Mesothelial cell of epicardium (in vitro differentiated cells): Measurements from ENCODE around the gene HDAC3. TPM values are rescaled to one million over a fixed set of nuclear protein-coding genes. Genes with fewer than 3 reads are reported as not detected.

Experiments
- DNase-seq, 2 experiments: peaks; one replicate each; pipeline ENCODE4 v3.0.0; 2021; ENCODE audit warnings: low spot score in 2 of 2; ENCODE audit not compliant: unreplicated experiment in 2 of 2
- H3K27ac Mint-ChIP-seq: 2 replicates; pipeline ENCODE4 v1.8.0; 2021; ENCODE audit warnings: mixed read lengths
- H3K27me3 Mint-ChIP-seq: 2 replicates; pipeline ENCODE4 v1.8.0; 2021; ENCODE audit warnings: low read depth, mixed read lengths
- H3K36me3 Mint-ChIP-seq: 2 replicates; pipeline ENCODE4 v1.8.0; 2021; ENCODE audit warnings: mixed read lengths
- H3K4me1 Mint-ChIP-seq: 2 replicates; pipeline ENCODE4 v1.8.0; 2021; ENCODE audit warnings: mixed read lengths
- H3K4me3 Mint-ChIP-seq: 2 replicates; pipeline ENCODE4 v1.8.0; 2021; ENCODE audit warnings: mild to moderate bottlenecking, moderate library complexity, mixed read lengths
- H3K9me3 Mint-ChIP-seq: 2 replicates; pipeline ENCODE4 v1.8.0; 2021; ENCODE audit warnings: mixed read lengths
- CTCF ChIP-seq: fragments of 200-600 bp; sonication (generic); IDR thresholded peaks from one replicate; pipeline ENCODE4 v1.5.0; 2021; ENCODE audit warnings: antibody characterized with exemption; ENCODE audit not compliant: unreplicated experiment
- total RNA-seq: library from RNA; stranded (reverse); gene quantifications from 3 replicates; pipeline ENCODE4 v1.2.1, GENCODE V29; 2021

The HDAC3 gene
- total RNA-seq, 1 donor from 2014 or later: 108 TPM

GRCh38 chr5:141586246-141586645 is 50.4 kb downstream of the HDAC3 start:
- no peaks in the 10 kb centered on the region for H3K4me1 Mint-ChIP-seq
- DNase-seq: no peak
- H3K9me3 Mint-ChIP-seq: no peaks in the 10 kb centered on the region
- H3K27me3 Mint-ChIP-seq: no peaks in the 10 kb centered on the region
- H3K36me3 Mint-ChIP-seq: peaks cover 13% of the 10 kb centered on the region
- H3K27ac Mint-ChIP-seq: no peak overlapping the region
- H3K4me3 Mint-ChIP-seq: no peak overlapping the region
- TF ChIP-seq CTCF: no peak

GRCh38 chr5:141585594-141585993 is 51.1 kb downstream of the HDAC3 start:
- H3K4me1 Mint-ChIP-seq: no peaks in the 10 kb centered on the region
- H3K4me3 Mint-ChIP-seq: no peak overlapping the region
- peaks cover 14% of the 10 kb centered on the region for H3K36me3 Mint-ChIP-seq
- DNase-seq: no peak
- no peaks in the 10 kb centered on the region for H3K27me3 Mint-ChIP-seq
- no peak overlapping the region for H3K27ac Mint-ChIP-seq
- H3K9me3 Mint-ChIP-seq: no peaks in the 10 kb centered on the region
- no peak for TF ChIP-seq CTCF

GRCh38 chr5:141574122-141574510 is 62.5 kb downstream of the HDAC3 start:
- Mint-ChIP-seq H3K27me3 (no peaks in the 10 kb centered on the region), H3K27ac (no peak overlapping the region), H3K4me1 (no peaks in the 10 kb centered on the region), H3K36me3 (peaks cover 29% of the 10 kb centered on the region), H3K4me3 (no peak overlapping the region), H3K9me3 (no peaks in the 10 kb centered on the region)
- DNase-seq: no peak
- TF ChIP-seq CTCF: no peak

GRCh38 chr5:141573489-141574121 is 63.0 kb downstream of the HDAC3 start:
- H3K36me3 Mint-ChIP-seq: peaks cover 29% of the 10 kb centered on the region
- H3K27me3 Mint-ChIP-seq: no peaks in the 10 kb centered on the region
- TF ChIP-seq CTCF: no peak
- no peak overlapping the region for H3K4me3 Mint-ChIP-seq
- H3K4me1 Mint-ChIP-seq: no peaks in the 10 kb centered on the region
- DNase-seq: no peak
- H3K9me3 Mint-ChIP-seq: no peaks in the 10 kb centered on the region
- H3K27ac Mint-ChIP-seq: no peak overlapping the region

Other genes starting within 250 kb of the HDAC3 start
- 31.0 to 35.5 TPM (median 33.0 TPM) in 3 replicates for gene PCDHGB4, start 249.2 kb downstream of the HDAC3 start, total RNA-seq
- gene PCDHGA8, start 244.2 kb downstream of the HDAC3 start, total RNA-seq: 2.6 to 2.9 TPM (median 2.7 TPM) in 3 replicates
- gene PCDHGB5, start 238.9 kb downstream of the HDAC3 start, total RNA-seq: 3.3 to 4.5 TPM (median 3.9 TPM) in 3 replicates
- gene PCDHGA9, start 234.1 kb downstream of the HDAC3 start, total RNA-seq: 2.1 to 2.3 TPM (median 2.3 TPM) in 3 replicates
- 74.0 to 76.3 TPM (median 75.7 TPM) in 3 replicates for gene PCDHGB6, start 228.8 kb downstream of the HDAC3 start, total RNA-seq
- gene PCDHGA10, start 223.9 kb downstream of the HDAC3 start, total RNA-seq: 30.7 to 33.4 TPM (median 32.1 TPM) in 3 replicates
- 14.1 to 16.4 TPM (median 14.9 TPM) in 3 replicates for gene PCDHGB7, start 219.2 kb downstream of the HDAC3 start, total RNA-seq
- gene PCDHGA11, start 215.8 kb downstream of the HDAC3 start, total RNA-seq: 5.7 to 6.0 TPM (median 6.0 TPM) in 3 replicates
- 4.1 to 5.2 TPM (median 4.5 TPM) in 3 replicates for gene PCDHGA12, start 206.3 kb downstream of the HDAC3 start, total RNA-seq
- 80.2 to 82.9 TPM (median 80.6 TPM) in 3 replicates for gene PCDHGC3, start 160.9 kb downstream of the HDAC3 start, total RNA-seq
- 5.2 to 6.2 TPM (median 5.2 TPM) in 3 replicates for gene PCDHGC4, start 151.8 kb downstream of the HDAC3 start, total RNA-seq
- 2.6 to 3.5 TPM (median 3.5 TPM) in 3 replicates for gene PCDHGC5, start 147.8 kb downstream of the HDAC3 start, total RNA-seq
- gene DIAPH1, start 17.8 kb downstream of the HDAC3 start, total RNA-seq: 43.0 to 43.9 TPM (median 43.6 TPM) in 3 replicates
- gene RELL2, start 148 bp upstream of the HDAC3 start, total RNA-seq: 3.9 to 4.6 TPM (median 4.6 TPM) in 3 replicates
- gene FCHSD1, start 14.6 kb upstream of the HDAC3 start, total RNA-seq: 48.6 to 52.0 TPM (median 51.5 TPM) in 3 replicates
- gene ARAP3, start 45.4 kb upstream of the HDAC3 start, total RNA-seq: 50.9 to 53.8 TPM (median 51.8 TPM) in 3 replicates
- gene PCDH1, start 241.6 kb upstream of the HDAC3 start, total RNA-seq: 5.1 to 6.1 TPM (median 5.4 TPM) in 3 replicates